T-helper 1 cell (primary cell): ENCODE measurements around the gene AIPL1.
A peak's percentile ranks its signal among the peaks of the same experiment; 100 is the strongest.

Source experiments
- DNase-seq, 5 donors: peaks; one replicate each; pipeline ENCODE4 v3.0.0-alpha.2; 2012 to 2020

The AIPL1 gene

GRCh38 chr17:6413065-6413464, 21.9 kb downstream of the AIPL1 start:
- peak in 1 of 5 donors; percentile 13 for DNase-seq

GRCh38 chr17:6408735-6409134, 26.2 kb downstream of the AIPL1 start:
- DNase-seq: no peak

GRCh38 chr17:6408276-6408675, 26.6 kb downstream of the AIPL1 start:
- DNase-seq: no peak

- no peak for DNase-seq
Observed at GRCh38 chr17:6402258-6402657, 32.7 kb downstream of the AIPL1 start.

- DNase-seq: no peak
Observed at GRCh38 chr17:6398955-6399354, 36.0 kb downstream of the AIPL1 start.

GRCh38 chr17:6394055-6394606, 40.8 kb downstream of the AIPL1 start:
- no peak for DNase-seq

GRCh38 chr17:6393351-6393952, 41.5 kb downstream of the AIPL1 start:
- no peak for DNase-seq

- DNase-seq: no peak
Observed at GRCh38 chr17:6392609-6393350, 42.1 kb downstream of the AIPL1 start.

GRCh38 chr17:6388416-6388815, 46.5 kb downstream of the AIPL1 start:
- no peak for DNase-seq

- no peak for DNase-seq
Observed at GRCh38 chr17:6387858-6388257, 47.1 kb downstream of the AIPL1 start.

- no peak for DNase-seq
Observed at GRCh38 chr17:6387442-6387841, 47.5 kb downstream of the AIPL1 start.

GRCh38 chr17:6386041-6386630, 48.8 kb downstream of the AIPL1 start:
- no peak for DNase-seq

- no peak for DNase-seq
Observed at GRCh38 chr17:6384481-6384880, 50.4 kb downstream of the AIPL1 start.

GRCh38 chr17:6381526-6382465, 53.1 kb downstream of the AIPL1 start:
- DNase-seq: no peak

- DNase-seq: no peak
Observed at GRCh38 chr17:6380915-6381438, 53.9 kb downstream of the AIPL1 start.

- no peak for DNase-seq
Observed at GRCh38 chr17:6377906-6378305, 57.0 kb downstream of the AIPL1 start.

GRCh38 chr17:6376931-6377361, 58.0 kb downstream of the AIPL1 start:
- no peak for DNase-seq

- DNase-seq: no peak
Observed at GRCh38 chr17:6374761-6375312, 60.1 kb downstream of the AIPL1 start.

GRCh38 chr17:6374271-6374691, 60.6 kb downstream of the AIPL1 start:
- DNase-seq: no peak
